PFSK-1 (cell line): ENCODE measurements around the gene C3orf70.

Experiments
- POLR2AphosphoS5 ChIP-seq: IDR thresholded peaks from 2 replicates; pipeline ENCODE4 v1.6.1; 2012; ENCODE audit warnings: low read depth, mild to moderate bottlenecking, control low read depth, low read length, moderate library complexity
- TF ChIP-seq, protein P1 (sequence below), 2 experiments: IDR thresholded peaks; 2 replicates each; pipeline versions ENCODE4 v1.6.1 to v1.8.0; 2011 to 2012; ENCODE audit warnings: low read depth in 2 of 2, low read length in 2 of 2, control low read depth in 1 of 2, inconsistent platforms in 1 of 2, mild to moderate bottlenecking in 1 of 2, moderate library complexity in 1 of 2; ENCODE audit not compliant: insufficient read depth in 1 of 2

- TF ChIP-seq POLR2AphosphoS5, result no peak
- TF ChIP-seq, protein P1, sequence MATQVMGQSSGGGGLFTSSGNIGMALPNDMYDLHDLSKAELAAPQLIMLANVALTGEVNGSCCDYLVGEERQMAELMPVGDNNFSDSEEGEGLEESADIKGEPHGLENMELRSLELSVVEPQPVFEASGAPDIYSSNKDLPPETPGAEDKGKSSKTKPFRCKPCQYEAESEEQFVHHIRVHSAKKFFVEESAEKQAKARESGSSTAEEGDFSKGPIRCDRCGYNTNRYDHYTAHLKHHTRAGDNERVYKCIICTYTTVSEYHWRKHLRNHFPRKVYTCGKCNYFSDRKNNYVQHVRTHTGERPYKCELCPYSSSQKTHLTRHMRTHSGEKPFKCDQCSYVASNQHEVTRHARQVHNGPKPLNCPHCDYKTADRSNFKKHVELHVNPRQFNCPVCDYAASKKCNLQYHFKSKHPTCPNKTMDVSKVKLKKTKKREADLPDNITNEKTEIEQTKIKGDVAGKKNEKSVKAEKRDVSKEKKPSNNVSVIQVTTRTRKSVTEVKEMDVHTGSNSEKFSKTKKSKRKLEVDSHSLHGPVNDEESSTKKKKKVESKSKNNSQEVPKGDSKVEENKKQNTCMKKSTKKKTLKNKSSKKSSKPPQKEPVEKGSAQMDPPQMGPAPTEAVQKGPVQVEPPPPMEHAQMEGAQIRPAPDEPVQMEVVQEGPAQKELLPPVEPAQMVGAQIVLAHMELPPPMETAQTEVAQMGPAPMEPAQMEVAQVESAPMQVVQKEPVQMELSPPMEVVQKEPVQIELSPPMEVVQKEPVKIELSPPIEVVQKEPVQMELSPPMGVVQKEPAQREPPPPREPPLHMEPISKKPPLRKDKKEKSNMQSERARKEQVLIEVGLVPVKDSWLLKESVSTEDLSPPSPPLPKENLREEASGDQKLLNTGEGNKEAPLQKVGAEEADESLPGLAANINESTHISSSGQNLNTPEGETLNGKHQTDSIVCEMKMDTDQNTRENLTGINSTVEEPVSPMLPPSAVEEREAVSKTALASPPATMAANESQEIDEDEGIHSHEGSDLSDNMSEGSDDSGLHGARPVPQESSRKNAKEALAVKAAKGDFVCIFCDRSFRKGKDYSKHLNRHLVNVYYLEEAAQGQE (IDR thresholded peaks at IDR 0.05; ENCODE audit: insufficient read depth in 1 of 2, low read depth in 2 of 2, low read length in 2 of 2), result no peak
Measured at GRCh38 chr3:185070491-185071286, 82.2 kb downstream of the C3orf70 start.
